Activated B cell treated with CpG ODN at 0.5 μM for 24 hours (primary cell): Measurements from ENCODE around the gene DGCR2. TPM values are rescaled to one million over a fixed set of nuclear protein-coding genes. Genes with fewer than 3 reads are reported as not detected.
"Not testable (repeated sequence)": the region's sequence is repeated elsewhere in the genome, so short reads cannot be mapped to it uniquely, and the experiment has no call there.

Experiments
- ATAC-seq: fragments of 200-7000 bp; cut with Tn5 transposase; one replicate; pipeline ENCODE4 v1.10.0; 2021; ENCODE audit warnings: low read depth, mild to moderate bottlenecking, moderate library complexity
- CTCF ChIA-PET: fragments of 350-600 bp; sonication (Branson Sonifier 250); formaldehyde crosslinking; loops from one replicate; lab custom pipeline; 2021; ENCODE audit warnings: antibody characterized with exemption; lab: Charles Lee
- POLR2A ChIA-PET: fragments of 350-600 bp; sonication (Branson Sonifier 250); formaldehyde crosslinking; loops from one replicate; lab custom pipeline; 2021; ENCODE audit warnings: antibody characterized with exemption; lab: Charles Lee
- DNase-seq: peaks from one replicate; pipeline ENCODE4 v3.0.0; 2022
- H3K27ac Mint-ChIP-seq: one replicate; pipeline ENCODE4 v1.8.0; 2020; ENCODE audit warnings: mixed read lengths
- H3K27me3 Mint-ChIP-seq: one replicate; pipeline ENCODE4 v1.8.0; 2021; ENCODE audit warnings: mixed read lengths
- H3K36me3 Mint-ChIP-seq: one replicate; pipeline ENCODE4 v1.8.0; 2021; ENCODE audit warnings: low read depth, mixed read lengths
- H3K4me1 Mint-ChIP-seq: one replicate; pipeline ENCODE4 v1.8.0; 2021; ENCODE audit warnings: mixed read lengths
- H3K4me3 Mint-ChIP-seq: one replicate; pipeline ENCODE4 v1.8.0; 2020; ENCODE audit warnings: mild to moderate bottlenecking, mixed read lengths
- H3K9me3 Mint-ChIP-seq: one replicate; pipeline ENCODE4 v1.8.0; 2020; ENCODE audit warnings: mixed read lengths
- intact Hi-C: fragments of 100-400 bp; cut with micrococcal nuclease; formaldehyde crosslinking; loops from one replicate; pipeline ENCODE4 v1.15.1; 2024
- total RNA-seq: library from RNA; stranded (reverse); gene quantifications from 2 replicates; pipeline ENCODE4 v1.2.3, GENCODE V29; 2022
- TF ChIP-seq, protein P1 (sequence below): fragments of 200-600 bp; IDR thresholded peaks from one replicate; pipeline ENCODE4 v1.8.0; 2022; ENCODE audit warnings: antibody characterized with exemption, mild to moderate bottlenecking

The DGCR2 gene
- total RNA-seq, 1 donor from 2014 or later = 33.2 TPM

DNA sequence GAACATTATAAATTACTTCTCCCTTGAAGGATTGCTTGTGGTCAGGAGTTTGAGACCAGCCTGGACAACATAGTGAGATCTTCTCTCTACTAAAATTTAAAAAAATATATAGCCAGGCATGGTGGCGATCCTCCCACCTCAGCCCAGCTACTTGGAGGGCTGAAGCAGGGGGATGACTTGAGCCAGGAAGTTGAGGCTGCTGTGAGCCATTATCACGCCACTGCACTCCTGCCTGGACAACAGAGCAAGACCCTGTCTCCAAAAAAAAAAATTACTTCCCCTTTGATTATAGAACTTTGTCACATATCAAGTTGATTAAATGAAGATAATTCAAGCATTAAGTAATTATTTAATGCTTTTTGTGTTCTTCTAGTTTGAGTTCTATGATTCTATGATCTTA lies 121.0 kb downstream of the DGCR2 start:
- intact Hi-C loops = no loop called here
- H3K4me1 Mint-ChIP-seq = no peaks in the 10 kb centered on the region

DNA sequence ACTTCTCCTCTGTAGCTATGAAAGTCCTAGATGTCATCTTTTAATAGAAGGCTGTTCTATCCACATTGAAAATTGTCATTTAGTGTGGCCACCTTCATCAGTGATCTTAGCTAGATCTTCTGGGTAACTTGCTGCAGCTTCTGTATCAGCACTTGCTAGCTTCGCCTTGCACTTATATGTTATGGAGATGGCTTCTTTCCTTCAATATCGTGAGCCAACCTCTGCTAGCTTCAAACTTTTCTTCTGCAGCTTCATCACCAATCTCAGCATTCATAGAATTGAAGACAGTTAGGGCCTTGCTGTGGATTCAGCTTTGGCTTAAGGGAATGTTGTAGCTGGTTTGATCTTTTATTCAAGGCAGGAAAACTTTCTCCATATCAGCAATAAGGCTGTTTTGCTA lies 122.1 kb downstream of the DGCR2 start:
- H3K4me3 Mint-ChIP-seq, intact Hi-C loops, H3K36me3 Mint-ChIP-seq, CTCF ChIA-PET, H3K27ac Mint-ChIP-seq, H3K4me1 Mint-ChIP-seq, H3K9me3 Mint-ChIP-seq, DNase-seq, POLR2A ChIA-PET, ATAC-seq: not testable (repeated sequence)
- H3K27me3 Mint-ChIP-seq = peaks cover 38% of the 10 kb centered on the region

More for the DNA sequence above, 121.0 kb downstream of the DGCR2 start:
- H3K36me3 Mint-ChIP-seq = no peaks in the 10 kb centered on the region
- peaks cover 37% of the 10 kb centered on the region for H3K27me3 Mint-ChIP-seq
- H3K4me3 Mint-ChIP-seq = no peak overlapping the region
- ChIA-PET POLR2A (no interaction called here), CTCF (no interaction called here)
- H3K9me3 Mint-ChIP-seq = peaks cover 7% of the 10 kb centered on the region
- no peak for ATAC-seq
- no peak overlapping the region for H3K27ac Mint-ChIP-seq
- DNase-seq = no peak
- TF ChIP-seq, protein P1, sequence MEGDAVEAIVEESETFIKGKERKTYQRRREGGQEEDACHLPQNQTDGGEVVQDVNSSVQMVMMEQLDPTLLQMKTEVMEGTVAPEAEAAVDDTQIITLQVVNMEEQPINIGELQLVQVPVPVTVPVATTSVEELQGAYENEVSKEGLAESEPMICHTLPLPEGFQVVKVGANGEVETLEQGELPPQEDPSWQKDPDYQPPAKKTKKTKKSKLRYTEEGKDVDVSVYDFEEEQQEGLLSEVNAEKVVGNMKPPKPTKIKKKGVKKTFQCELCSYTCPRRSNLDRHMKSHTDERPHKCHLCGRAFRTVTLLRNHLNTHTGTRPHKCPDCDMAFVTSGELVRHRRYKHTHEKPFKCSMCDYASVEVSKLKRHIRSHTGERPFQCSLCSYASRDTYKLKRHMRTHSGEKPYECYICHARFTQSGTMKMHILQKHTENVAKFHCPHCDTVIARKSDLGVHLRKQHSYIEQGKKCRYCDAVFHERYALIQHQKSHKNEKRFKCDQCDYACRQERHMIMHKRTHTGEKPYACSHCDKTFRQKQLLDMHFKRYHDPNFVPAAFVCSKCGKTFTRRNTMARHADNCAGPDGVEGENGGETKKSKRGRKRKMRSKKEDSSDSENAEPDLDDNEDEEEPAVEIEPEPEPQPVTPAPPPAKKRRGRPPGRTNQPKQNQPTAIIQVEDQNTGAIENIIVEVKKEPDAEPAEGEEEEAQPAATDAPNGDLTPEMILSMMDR = no peak

DNA sequence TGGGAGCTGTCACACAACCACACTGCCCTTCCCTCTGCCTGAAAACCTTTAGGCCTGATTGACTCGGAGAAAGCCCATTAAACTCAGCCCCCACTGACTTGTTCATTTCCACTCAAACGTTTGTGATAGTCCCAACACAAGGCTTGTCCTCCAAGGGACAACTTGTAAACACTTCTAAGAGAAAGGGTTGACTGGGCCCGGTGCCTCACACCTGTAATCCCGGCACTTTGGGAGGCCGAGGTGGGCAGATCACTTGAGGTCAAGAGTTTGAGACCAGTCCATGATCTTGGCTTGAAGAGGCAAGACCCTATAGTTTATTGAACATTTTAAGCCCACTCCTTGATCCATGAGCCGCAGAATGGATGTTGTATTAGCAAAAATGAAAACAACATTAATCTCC lies 122.8 kb downstream of the DGCR2 start:
- intact Hi-C loops = no loop called here
- Mint-ChIP-seq H3K9me3 (peaks cover 2% of the 10 kb centered on the region), H3K36me3 (no peaks in the 10 kb centered on the region), H3K27me3 (peaks cover 35% of the 10 kb centered on the region), H3K4me1 (no peaks in the 10 kb centered on the region), H3K27ac (no peak overlapping the region), H3K4me3 (no peak overlapping the region)
- no peak for DNase-seq
- no peak for ATAC-seq
- TF ChIP-seq, protein P1 = no peak
- ChIA-PET POLR2A (no interaction called here), CTCF (no interaction called here)

DNA sequence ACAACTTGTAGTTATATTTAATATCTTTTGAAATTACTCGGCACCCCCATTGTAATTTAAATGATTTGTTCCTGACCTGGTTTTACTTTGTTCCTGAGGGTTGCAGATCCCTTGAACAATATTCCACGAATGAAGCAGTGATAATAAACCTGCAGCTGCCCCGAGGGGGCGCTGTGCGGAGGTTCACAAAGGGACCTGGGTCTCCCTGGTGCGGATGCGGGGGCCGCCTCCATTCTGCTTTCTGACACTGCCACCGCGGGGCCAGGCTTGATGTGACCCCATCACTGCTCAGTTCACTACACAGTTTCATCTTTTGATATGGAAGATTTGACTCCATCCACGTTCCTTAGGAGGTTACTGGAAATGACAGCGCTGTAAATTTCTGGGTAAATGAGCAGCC lies 123.2 kb downstream of the DGCR2 start:
- no peak overlapping the region for H3K4me3 Mint-ChIP-seq
- H3K9me3 Mint-ChIP-seq = no peaks in the 10 kb centered on the region
- no peak overlapping the region for H3K27ac Mint-ChIP-seq
- no peaks in the 10 kb centered on the region for H3K4me1 Mint-ChIP-seq
- ATAC-seq (no peak), DNase-seq (no peak)
- no peaks in the 10 kb centered on the region for H3K36me3 Mint-ChIP-seq
- H3K27me3 Mint-ChIP-seq = peaks cover 31% of the 10 kb centered on the region
- CTCF ChIA-PET = no interaction called here
- TF ChIP-seq, protein P1 = no peak
- intact Hi-C loops = no loop called here
- POLR2A ChIA-PET = no interaction called here

DNA sequence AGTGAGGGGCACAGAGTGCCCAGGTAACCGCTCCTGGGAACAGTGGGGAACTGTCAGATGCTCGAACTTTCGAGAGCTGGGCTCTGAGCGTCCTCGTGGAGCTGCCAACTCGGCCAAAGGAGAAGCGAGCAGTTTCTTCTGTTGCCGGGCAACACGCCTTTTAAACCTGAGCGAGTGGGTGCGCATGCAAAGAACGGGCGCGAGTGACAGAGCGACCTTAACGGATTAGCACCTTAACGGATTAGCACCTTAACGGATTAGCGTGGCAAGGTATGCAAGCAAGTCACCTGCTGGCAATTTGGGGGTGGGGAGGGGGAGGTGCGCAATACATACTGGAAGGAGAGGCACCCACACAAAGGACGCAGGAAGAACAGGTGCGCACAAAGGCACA lies 124.3 kb downstream of the DGCR2 start:
- TF ChIP-seq, protein P1 = no peak
- Mint-ChIP-seq H3K4me3 (no peak overlapping the region), H3K4me1 (no peaks in the 10 kb centered on the region), H3K27me3 (peaks cover 26% of the 10 kb centered on the region), H3K27ac (no peak overlapping the region), H3K9me3 (no peaks in the 10 kb centered on the region), H3K36me3 (no peaks in the 10 kb centered on the region)
- ChIA-PET POLR2A (no interaction called here), CTCF (no interaction called here)
- DNase-seq = no peak
- intact Hi-C loops = no loop called here
- ATAC-seq = no peak

DNA sequence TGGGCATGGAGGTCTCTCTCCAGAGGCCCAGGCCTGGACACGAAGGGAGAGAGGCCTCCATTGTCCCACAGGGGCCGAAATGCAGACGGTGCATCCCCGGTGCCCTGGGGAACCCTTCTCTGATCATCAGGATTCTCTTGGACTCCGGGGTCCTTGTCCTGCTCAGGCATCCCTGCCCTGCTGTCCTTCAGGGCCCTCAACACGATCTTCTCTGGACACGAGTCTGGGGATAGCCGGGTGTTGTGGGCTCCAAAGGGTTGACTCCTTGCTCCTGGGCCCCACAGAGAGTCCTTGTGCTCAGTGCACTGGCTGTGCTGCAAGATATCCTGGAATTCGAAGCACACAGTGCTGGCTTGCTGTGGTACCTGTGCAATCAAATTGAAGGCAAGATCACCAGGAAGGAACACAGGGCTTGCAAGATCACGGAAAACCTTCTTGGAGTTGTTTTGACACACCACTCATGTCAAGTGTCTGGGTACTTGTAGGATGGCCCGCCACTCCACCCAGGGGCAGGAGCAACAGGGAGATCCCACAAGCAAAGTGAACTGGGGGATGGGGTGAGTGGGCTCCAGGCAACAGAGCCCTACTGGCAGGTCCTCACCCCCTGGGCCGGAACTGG lies 124.8 kb downstream of the DGCR2 start:
- intact Hi-C loops = no loop called here
- DNase-seq (no peak), ATAC-seq (no peak)
- POLR2A ChIA-PET = no interaction called here
- CTCF ChIA-PET = no interaction called here
- Mint-ChIP-seq H3K36me3 (no peaks in the 10 kb centered on the region), H3K9me3 (no peaks in the 10 kb centered on the region), H3K4me1 (no peaks in the 10 kb centered on the region), H3K4me3 (no peak overlapping the region), H3K27me3 (peaks cover 27% of the 10 kb centered on the region), H3K27ac (no peak overlapping the region)
- TF ChIP-seq, protein P1 = no peak
